MM.1S (cell line): ENCODE results near the gene UBE2Q1.

Source experiments
- EZH2 ChIP-seq: fragments of 300-600 bp; sonication (generic); optimal IDR thresholded peaks from 2 replicates; pipeline ENCODE3; 2017; ENCODE audit warnings: low read depth, mild to moderate bottlenecking, antibody characterized with exemption, low read length, mixed read lengths
- EZH2phosphoT487 ChIP-seq: fragments of 300-600 bp; sonication (generic); IDR thresholded peaks from 2 replicates; pipeline ENCODE4 v1.6.1; 2018; ENCODE audit warnings: antibody characterized with exemption, low read length

DNA sequence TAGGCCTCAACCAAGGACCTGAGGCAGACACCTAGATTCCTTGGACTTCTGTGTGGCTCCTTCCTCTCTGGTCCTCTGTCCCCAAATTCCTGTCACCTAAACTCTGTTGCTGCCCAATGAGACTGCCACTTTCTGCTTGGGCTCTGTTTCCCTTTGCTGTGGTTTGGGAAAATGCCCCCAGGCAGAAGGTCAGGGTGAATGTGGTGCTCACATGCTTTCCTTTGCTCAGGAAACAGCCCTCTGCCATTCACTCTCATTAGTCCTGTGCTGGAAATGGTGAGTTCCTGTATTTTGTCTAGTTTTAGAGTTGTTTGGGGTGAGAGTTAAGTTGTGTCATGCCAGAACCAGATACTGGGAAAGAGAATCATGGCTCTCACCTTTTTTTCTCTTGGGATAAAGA is 33.6 kb downstream of the UBE2Q1 start:
- TF ChIP-seq EZH2 (no peak), EZH2phosphoT487 (no peak)
